Measurements from ENCODE around the gene OSBP2.

The OSBP2 gene

DNA sequence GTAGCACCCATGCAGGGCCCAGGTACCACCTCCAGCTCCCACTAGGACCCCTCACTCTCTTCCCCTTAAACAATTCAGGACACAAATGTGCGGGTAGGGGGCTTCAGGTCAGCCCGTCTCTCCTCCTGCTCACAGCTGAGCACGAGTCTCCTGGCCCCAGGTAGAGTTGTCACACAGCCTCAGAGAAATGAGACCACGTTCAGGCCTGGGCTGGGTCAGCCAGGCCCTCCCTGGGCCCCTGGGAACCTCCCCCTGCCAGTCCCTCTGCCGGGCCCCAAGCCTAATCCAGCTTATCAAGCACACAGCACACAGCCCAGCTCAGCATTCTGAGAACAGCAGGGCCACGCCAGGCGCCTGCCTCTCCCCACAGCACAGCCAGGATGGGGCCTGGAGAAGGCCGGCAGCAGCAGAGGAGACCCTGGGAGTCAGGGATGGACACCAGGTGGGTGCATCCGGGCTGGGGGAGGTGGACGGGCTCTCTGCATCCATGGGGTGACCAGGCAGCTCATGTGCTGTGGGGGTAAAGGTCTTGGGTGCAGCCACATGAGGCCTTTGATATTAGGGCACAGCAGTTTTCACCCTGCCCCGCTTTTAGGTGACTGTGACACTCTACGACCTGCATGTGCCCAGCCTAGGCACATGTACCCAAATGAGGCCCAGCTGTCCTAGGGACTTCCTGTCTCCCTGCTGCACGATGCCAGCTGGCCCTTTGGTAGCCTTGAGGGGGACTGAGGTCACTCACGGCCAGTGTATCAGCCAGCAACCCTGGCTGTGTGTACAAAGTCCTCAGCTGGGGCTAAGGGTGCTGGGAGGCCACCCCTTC, 186.9 kb downstream of the OSBP2 start:
- peak overlapping the region; percentile 6 for H3K4me3 ChIP-seq (ENCODE audit: low read length)
- TF ChIP-seq CTCF (conservative IDR thresholded peaks at IDR 0.05; ENCODE audit: low read depth, low read length), result no peak
- peak; percentile 78 for DNase-seq (ENCODE audit: low read depth)

GRCh38 chr22:30882184-30882717, 187.6 kb downstream of the OSBP2 start:
- H3K4me3 ChIP-seq (ENCODE audit: low read length), result no peak overlapping the region
- DNase-seq (ENCODE audit: low read depth), result no peak
- peak; percentile 6 for TF ChIP-seq CTCF (conservative IDR thresholded peaks at IDR 0.05; ENCODE audit: low read depth, low read length)

GRCh38 chr22:30882974-30883533, 188.4 kb downstream of the OSBP2 start:
- H3K4me3 ChIP-seq (ENCODE audit: low read length), result no peak overlapping the region
- TF ChIP-seq CTCF (conservative IDR thresholded peaks at IDR 0.05; ENCODE audit: low read depth, low read length), result no peak
- no peak for DNase-seq (ENCODE audit: low read depth)

DNA sequence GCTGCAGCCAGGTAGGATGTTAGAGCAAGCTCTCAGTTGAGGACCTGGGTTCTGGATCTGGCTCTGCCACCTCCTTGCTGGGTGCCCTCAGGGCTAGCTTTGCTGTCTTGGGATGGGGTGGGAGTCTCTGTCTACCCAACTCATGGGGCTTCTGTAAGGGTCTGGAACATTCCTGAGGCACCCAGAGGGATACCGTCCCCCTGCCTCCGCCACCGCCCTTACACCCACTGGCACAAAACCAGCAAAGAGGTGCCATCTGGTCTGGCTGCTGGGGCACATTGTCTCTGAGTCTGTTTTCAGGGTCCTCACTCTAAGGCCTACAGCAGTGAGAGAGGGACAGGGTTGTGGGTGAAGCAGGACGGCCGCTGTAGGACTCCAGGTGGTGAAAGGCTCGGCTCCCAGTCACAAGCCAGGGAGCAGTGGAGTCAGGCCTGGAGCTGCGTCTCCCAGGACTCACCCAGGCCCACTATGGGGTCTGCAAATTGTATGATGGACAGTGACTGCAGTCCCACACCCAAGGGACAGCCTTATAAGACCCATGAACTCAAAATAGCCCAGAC, 189.0 kb downstream of the OSBP2 start:
- DNase-seq (ENCODE audit: low read depth), result no peak
- no peak overlapping the region for H3K4me3 ChIP-seq (ENCODE audit: low read length)
- TF ChIP-seq CTCF (conservative IDR thresholded peaks at IDR 0.05; ENCODE audit: low read depth, low read length), result no peak

DNA sequence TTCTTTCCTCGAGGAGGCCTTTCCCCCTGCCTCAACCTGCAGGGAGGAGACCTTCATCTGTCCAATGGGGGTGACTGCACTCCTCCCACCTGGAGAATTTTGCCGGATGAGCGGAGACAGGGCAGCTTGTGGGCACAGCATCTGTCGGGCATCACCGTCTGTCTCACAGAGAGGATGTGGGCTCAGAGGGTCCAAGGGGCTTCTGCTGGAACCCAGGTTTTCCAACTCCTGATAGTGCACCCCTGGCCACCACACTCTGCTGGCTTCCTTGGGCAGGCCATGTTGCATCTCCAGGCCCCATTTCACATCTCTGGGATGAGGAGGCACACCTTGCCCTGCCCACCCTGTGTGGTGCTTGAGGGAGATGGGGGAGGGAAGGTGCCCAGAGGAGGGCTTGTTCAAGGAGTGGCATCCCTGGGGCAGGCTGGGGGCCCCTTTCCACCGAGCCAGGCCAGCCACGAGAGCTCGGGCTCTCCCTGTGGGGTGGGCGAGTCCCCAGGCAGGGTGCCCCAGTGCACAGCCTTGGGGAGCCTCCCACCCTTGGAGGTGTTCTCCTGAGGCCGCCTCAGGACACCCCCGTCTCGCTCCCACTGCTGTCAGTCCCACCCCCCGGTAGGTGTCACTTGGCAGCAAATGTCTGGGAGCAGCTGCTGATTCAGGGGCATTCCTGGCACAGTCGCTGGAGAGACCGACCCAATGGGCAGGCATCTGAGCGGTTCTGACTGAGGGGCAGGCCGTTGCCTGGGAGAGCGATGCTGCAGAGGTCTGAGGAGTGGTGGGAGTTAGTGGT, 189.7 kb downstream of the OSBP2 start:
- TF ChIP-seq CTCF (conservative IDR thresholded peaks at IDR 0.05; ENCODE audit: low read depth, low read length), result no peak
- H3K4me3 ChIP-seq (ENCODE audit: low read length), result no peak overlapping the region
- DNase-seq (ENCODE audit: low read depth), result no peak

DNA sequence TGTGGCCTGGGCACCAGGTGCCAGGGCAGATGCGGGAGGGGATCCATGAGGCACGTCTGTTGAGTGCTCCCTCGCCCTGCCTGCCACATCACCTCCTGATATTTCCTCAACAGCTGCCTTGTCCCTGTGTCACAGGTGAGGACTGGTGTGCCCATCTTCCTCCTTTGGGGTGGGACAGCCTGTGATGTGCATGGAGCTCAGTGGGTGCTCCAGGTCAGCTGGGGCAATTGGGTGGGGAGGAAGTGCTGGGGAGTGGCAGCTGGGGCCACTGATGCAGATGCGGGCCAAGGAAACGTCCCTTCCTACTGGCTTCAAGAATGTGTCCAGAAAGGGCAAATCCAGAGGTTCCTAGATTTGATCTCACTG, 190.3 kb downstream of the OSBP2 start:
- no peak for TF ChIP-seq CTCF (conservative IDR thresholded peaks at IDR 0.05; ENCODE audit: low read depth, low read length)
- DNase-seq (ENCODE audit: low read depth), result no peak
- H3K4me3 ChIP-seq (ENCODE audit: low read length), result no peak overlapping the region
